Effector memory CD4-positive, alpha-beta T cell (primary cell): ENCODE results near the gene B3GALT5.
"Not testable (repeated sequence)": the region's sequence is repeated elsewhere in the genome, so short reads cannot be mapped to it uniquely, and the experiment has no call there.

ENCODE experiments used
- DNase-seq, 3 donors: peaks; one replicate each; pipeline ENCODE4 v3.0.0-alpha.2; 2020
- H3K27ac ChIP-seq: 2 replicates; pipeline ENCODE4 v1.7.0; 2013; ENCODE audit warnings: mild to moderate bottlenecking, low read length, moderate library complexity; ENCODE audit not compliant: insufficient read depth, poor library complexity, severe bottlenecking
- H3K27me3 ChIP-seq: replicated peaks from 2 replicates; pipeline ENCODE4 v1.7.0; 2013; ENCODE audit warnings: mild to moderate bottlenecking, low read length; ENCODE audit not compliant: insufficient read depth, control insufficient read depth, poor library complexity, severe bottlenecking
- H3K36me3 ChIP-seq: 2 replicates; pipeline ENCODE4 v1.7.0; 2013; ENCODE audit warnings: mild to moderate bottlenecking, low read length, moderate library complexity; ENCODE audit not compliant: control insufficient read depth, insufficient read depth
- H3K4me1 ChIP-seq: 2 replicates; pipeline ENCODE4 v1.7.0; 2013; ENCODE audit warnings: low read length, mild to moderate bottlenecking; ENCODE audit not compliant: control insufficient read depth, insufficient read depth, poor library complexity, severe bottlenecking
- H3K4me3 ChIP-seq: 2 replicates; pipeline ENCODE4 v1.7.0; 2013; ENCODE audit warnings: low read length, low read depth, mild to moderate bottlenecking; ENCODE audit not compliant: insufficient read depth, poor library complexity, severe bottlenecking
- H3K9me3 ChIP-seq: 2 replicates; pipeline ENCODE4 v1.7.0; 2013; ENCODE audit warnings: mild to moderate bottlenecking, low read length, moderate library complexity; ENCODE audit not compliant: control insufficient read depth

Gene B3GALT5

GRCh38 chr21:39688010-39688409 lies 75.3 kb downstream of the B3GALT5 start:
- no peaks in the 10 kb centered on the region for H3K27me3 ChIP-seq
- H3K4me3 ChIP-seq, result no peak overlapping the region
- H3K36me3 ChIP-seq, result no peaks in the 10 kb centered on the region
- no peak overlapping the region for H3K27ac ChIP-seq
- no peaks in the 10 kb centered on the region for H3K9me3 ChIP-seq
- no peaks in the 10 kb centered on the region for H3K4me1 ChIP-seq
- DNase-seq, result no peak

- not testable (repeated sequence) for H3K36me3 ChIP-seq, H3K9me3 ChIP-seq, DNase-seq, H3K27ac ChIP-seq, H3K4me3 ChIP-seq, H3K27me3 ChIP-seq, H3K4me1 ChIP-seq
Measured at GRCh38 chr21:39689860-39690259, 77.1 kb downstream of the B3GALT5 start.

DNA sequence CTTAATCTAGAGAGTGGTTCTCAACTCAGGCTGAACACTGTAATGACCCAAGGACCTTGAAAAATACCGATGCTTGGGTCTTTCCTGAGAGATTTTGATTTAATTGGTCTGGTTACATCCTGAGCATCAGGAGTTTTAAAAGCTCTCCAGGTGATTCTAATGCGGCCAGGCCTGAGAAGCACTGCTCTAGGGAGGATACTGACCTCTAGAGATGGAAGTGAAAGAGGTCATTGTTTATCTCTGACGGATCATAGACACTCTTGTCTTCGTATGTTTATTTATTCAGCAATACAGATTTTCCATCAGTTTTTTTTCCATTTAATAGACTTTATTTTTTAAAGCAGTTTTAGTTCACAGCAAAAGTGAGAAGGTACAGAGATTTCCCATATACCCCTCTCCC lies 77.7 kb downstream of the B3GALT5 start:
- no peaks in the 10 kb centered on the region for H3K9me3 ChIP-seq
- no peaks in the 10 kb centered on the region for H3K36me3 ChIP-seq
- no peaks in the 10 kb centered on the region for H3K27me3 ChIP-seq
- no peaks in the 10 kb centered on the region for H3K4me1 ChIP-seq
- no peak overlapping the region for H3K4me3 ChIP-seq
- H3K27ac ChIP-seq, result no peak overlapping the region
- no peak for DNase-seq

GRCh38 chr21:39694750-39695149 lies 82.0 kb downstream of the B3GALT5 start:
- no peak overlapping the region for H3K27ac ChIP-seq
- H3K4me1 ChIP-seq, result no peaks in the 10 kb centered on the region
- H3K27me3 ChIP-seq, result no peaks in the 10 kb centered on the region
- no peaks in the 10 kb centered on the region for H3K9me3 ChIP-seq
- no peaks in the 10 kb centered on the region for H3K36me3 ChIP-seq
- no peak for DNase-seq
- no peak overlapping the region for H3K4me3 ChIP-seq

GRCh38 chr21:39696196-39696595 lies 83.5 kb downstream of the B3GALT5 start:
- no peak for DNase-seq
- Histone ChIP-seq H3K27ac (no peak overlapping the region), H3K9me3 (no peaks in the 10 kb centered on the region)

GRCh38 chr21:39696618-39697017 lies 83.9 kb downstream of the B3GALT5 start:
- no peak for DNase-seq
- H3K36me3 ChIP-seq, result no peaks in the 10 kb centered on the region
- H3K27me3 ChIP-seq, result no peaks in the 10 kb centered on the region
- H3K27ac ChIP-seq, result no peak overlapping the region
- H3K4me3 ChIP-seq, result no peak overlapping the region
- no peaks in the 10 kb centered on the region for H3K4me1 ChIP-seq
- H3K9me3 ChIP-seq, result no peaks in the 10 kb centered on the region

More at GRCh38 chr21:39696196-39696595, 83.5 kb downstream of the B3GALT5 start:
- no peaks in the 10 kb centered on the region for H3K27me3 ChIP-seq
- no peaks in the 10 kb centered on the region for H3K36me3 ChIP-seq
- no peak overlapping the region for H3K4me3 ChIP-seq
- H3K4me1 ChIP-seq, result no peaks in the 10 kb centered on the region

DNA sequence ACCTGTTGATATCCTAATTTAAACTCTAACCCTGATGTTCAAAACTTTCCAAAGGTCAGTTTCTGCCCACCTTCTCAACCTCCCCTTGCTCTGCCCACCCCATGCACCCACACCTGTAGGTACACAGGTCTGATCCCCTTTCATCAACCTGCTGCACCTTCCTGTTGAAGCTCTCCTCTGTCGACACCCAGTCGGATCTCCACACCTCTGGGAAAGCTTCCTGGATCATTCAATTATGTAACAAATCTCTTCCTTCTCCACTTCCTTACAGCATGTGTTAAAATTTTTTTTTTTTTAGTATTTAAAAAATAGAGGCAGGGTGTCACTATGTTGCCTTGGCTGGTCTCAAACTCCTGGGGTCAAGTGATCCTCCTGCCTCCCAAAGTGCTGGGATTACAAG lies 87.6 kb downstream of the B3GALT5 start:
- DNase-seq, result no peak
- Histone ChIP-seq H3K27ac (no peak overlapping the region), H3K27me3 (no peaks in the 10 kb centered on the region), H3K4me1 (no peaks in the 10 kb centered on the region), H3K36me3 (no peaks in the 10 kb centered on the region), H3K4me3 (no peak overlapping the region), H3K9me3 (no peaks in the 10 kb centered on the region)

- H3K36me3 ChIP-seq, result no peaks in the 10 kb centered on the region
- no peak overlapping the region for H3K4me3 ChIP-seq
- no peaks in the 10 kb centered on the region for H3K4me1 ChIP-seq
- no peaks in the 10 kb centered on the region for H3K27me3 ChIP-seq
- H3K27ac ChIP-seq, result no peak overlapping the region
- DNase-seq, result no peak
- no peaks in the 10 kb centered on the region for H3K9me3 ChIP-seq
Measured at GRCh38 chr21:39703578-39703977, 90.8 kb downstream of the B3GALT5 start.

DNA sequence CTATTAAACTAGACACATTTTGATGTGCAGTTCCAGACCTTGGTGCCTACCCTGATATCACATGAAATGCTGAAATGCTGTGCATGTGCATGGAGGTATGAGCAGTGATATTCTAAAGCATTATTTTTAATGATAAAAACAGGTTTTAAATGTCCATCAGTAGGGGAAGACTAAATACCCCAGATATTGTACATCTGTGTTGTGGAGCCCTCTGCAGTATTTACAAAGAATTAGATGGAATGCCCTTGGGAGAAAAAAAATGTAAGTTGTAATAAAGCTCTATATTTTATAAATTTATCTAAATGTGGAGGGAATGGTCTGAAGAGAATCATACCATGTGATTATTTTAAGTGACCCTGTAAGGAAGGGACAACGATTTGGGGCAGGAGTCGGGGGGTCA lies 93.1 kb downstream of the B3GALT5 start:
- no peak overlapping the region for H3K27ac ChIP-seq
- no peaks in the 10 kb centered on the region for H3K27me3 ChIP-seq
- no peaks in the 10 kb centered on the region for H3K4me1 ChIP-seq
- H3K9me3 ChIP-seq, result no peaks in the 10 kb centered on the region
- no peak for DNase-seq
- no peaks in the 10 kb centered on the region for H3K36me3 ChIP-seq
- H3K4me3 ChIP-seq, result no peak overlapping the region

DNA sequence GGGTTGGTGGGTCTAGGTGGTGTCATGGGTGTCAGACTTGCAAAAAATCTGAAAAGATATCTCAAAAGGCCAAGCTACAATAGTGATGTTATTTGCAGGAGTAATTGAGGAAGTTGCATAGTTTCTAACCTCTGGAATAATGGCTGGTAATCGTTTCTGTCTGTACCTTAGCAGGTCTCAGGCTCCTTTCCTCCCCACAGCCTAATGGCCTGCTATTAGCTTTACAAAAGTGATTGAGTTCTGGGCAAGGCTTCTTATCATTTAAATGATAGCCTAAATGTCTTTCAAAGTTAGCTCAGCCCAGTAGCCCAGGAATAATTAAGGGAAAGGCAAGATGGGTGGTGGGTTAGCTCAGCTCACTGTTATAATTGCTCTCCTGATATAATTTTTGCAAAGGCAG lies 94.6 kb downstream of the B3GALT5 start:
- Histone ChIP-seq H3K27ac (no peak overlapping the region), H3K9me3 (no peaks in the 10 kb centered on the region), H3K27me3 (no peaks in the 10 kb centered on the region), H3K4me3 (no peak overlapping the region), H3K4me1 (no peaks in the 10 kb centered on the region), H3K36me3 (no peaks in the 10 kb centered on the region)
- no peak for DNase-seq

- DNase-seq, result no peak
- Histone ChIP-seq H3K36me3 (no peaks in the 10 kb centered on the region), H3K4me1 (no peaks in the 10 kb centered on the region), H3K27me3 (no peaks in the 10 kb centered on the region), H3K27ac (no peak overlapping the region), H3K9me3 (no peaks in the 10 kb centered on the region), H3K4me3 (no peak overlapping the region)
Measured at GRCh38 chr21:39710866-39711265, 98.1 kb downstream of the B3GALT5 start.
